Mucosa of rectum (tissue), 2 donors: Measurements from ENCODE around the gene F7.

Source experiments
- H3K27ac ChIP-seq, 2 donors: one replicate each; pipeline ENCODE4 v1.7.0; 2013; ENCODE audit warnings: inconsistent platforms in 2 of 2, low read depth in 2 of 2, low read length in 2 of 2
- H3K27me3 ChIP-seq, 2 donors: one replicate each; pipeline ENCODE4 v1.7.0; 2013; ENCODE audit warnings: low read length in 2 of 2; ENCODE audit not compliant: control insufficient read depth in 2 of 2, insufficient read depth in 2 of 2
- H3K36me3 ChIP-seq, 2 donors: one replicate each; pipeline ENCODE4 v1.7.0; 2013; ENCODE audit warnings: low read length in 2 of 2; ENCODE audit not compliant: control insufficient read depth in 2 of 2, insufficient read depth in 2 of 2
- H3K4me1 ChIP-seq, 2 donors: one replicate each; pipeline ENCODE4 v1.7.0; 2013; ENCODE audit warnings: low read length in 2 of 2, mild to moderate bottlenecking in 1 of 2; ENCODE audit not compliant: control insufficient read depth in 2 of 2, insufficient read depth in 2 of 2
- H3K4me3 ChIP-seq, 2 donors: one replicate each; pipeline ENCODE4 v1.7.0; 2013; ENCODE audit warnings: low read length in 2 of 2
- H3K9ac ChIP-seq, 2 donors: one replicate each; pipeline ENCODE4 v1.7.0; 2013; ENCODE audit warnings: low read length in 2 of 2, low read depth in 1 of 2, mild to moderate bottlenecking in 1 of 2
- H3K9me3 ChIP-seq, 2 donors: one replicate each; pipeline ENCODE4 v1.7.0; 2013; ENCODE audit warnings: low read length in 2 of 2; ENCODE audit not compliant: control insufficient read depth in 2 of 2
- donor health status: healthy.
- donor health status: Normal muscosa, but diverticular disease.

Gene F7

GRCh38 chr13:113124211-113124970, 18.8 kb downstream of the F7 start:
- no peaks in the 10 kb centered on the region for H3K36me3 ChIP-seq
- no peak overlapping the region for H3K4me3 ChIP-seq
- no peak overlapping the region for H3K27ac ChIP-seq
- H3K9me3 ChIP-seq: no peaks in the 10 kb centered on the region
- peaks cover 4 to 6% of the 10 kb centered on the region in 2 donors for H3K4me1 ChIP-seq
- no peak overlapping the region for H3K9ac ChIP-seq
- H3K27me3 ChIP-seq: peaks cover 0 to 5% of the 10 kb centered on the region in 2 donors

- Histone ChIP-seq H3K4me1 (peaks cover 4 to 6% of the 10 kb centered on the region in 2 donors), H3K27ac (no peak overlapping the region), H3K4me3 (no peak overlapping the region), H3K27me3 (peaks cover 0 to 5% of the 10 kb centered on the region in 2 donors), H3K9ac (no peak overlapping the region), H3K36me3 (no peaks in the 10 kb centered on the region), H3K9me3 (no peaks in the 10 kb centered on the region)
Measured at GRCh38 chr13:113125506-113126264, 20.1 kb downstream of the F7 start.

- Histone ChIP-seq H3K4me1 (peaks cover 4 to 6% of the 10 kb centered on the region in 2 donors), H3K27me3 (peaks cover 0 to 5% of the 10 kb centered on the region in 2 donors), H3K36me3 (no peaks in the 10 kb centered on the region)
Measured at GRCh38 chr13:113126265-113127150, 20.9 kb downstream of the F7 start.

GRCh38 chr13:113129480-113129879, 23.9 kb downstream of the F7 start:
- Histone ChIP-seq H3K36me3 (no peaks in the 10 kb centered on the region), H3K4me3 (no peak overlapping the region), H3K27me3 (peaks cover 0 to 5% of the 10 kb centered on the region in 2 donors), H3K9ac (no peak overlapping the region), H3K27ac (no peak overlapping the region), H3K9me3 (no peaks in the 10 kb centered on the region), H3K4me1 (no peaks in the 10 kb centered on the region)

More at GRCh38 chr13:113126265-113127150, 20.9 kb downstream of the F7 start:
- Histone ChIP-seq H3K9me3 (no peaks in the 10 kb centered on the region), H3K27ac (no peak overlapping the region), H3K4me3 (no peak overlapping the region), H3K9ac (no peak overlapping the region)

GRCh38 chr13:113129921-113130750, 24.5 kb downstream of the F7 start:
- no peaks in the 10 kb centered on the region for H3K36me3 ChIP-seq

GRCh38 chr13:113135281-113135760, 29.7 kb downstream of the F7 start:
- Histone ChIP-seq H3K9ac (no peak overlapping the region), H3K9me3 (no peaks in the 10 kb centered on the region), H3K27me3 (no peaks in the 10 kb centered on the region), H3K36me3 (no peaks in the 10 kb centered on the region), H3K4me1 (no peaks in the 10 kb centered on the region), H3K27ac (no peak overlapping the region), H3K4me3 (no peak overlapping the region)

More at GRCh38 chr13:113129921-113130750, 24.5 kb downstream of the F7 start:
- Histone ChIP-seq H3K4me3 (no peak overlapping the region), H3K9ac (no peak overlapping the region), H3K4me1 (no peaks in the 10 kb centered on the region), H3K27ac (no peak overlapping the region), H3K27me3 (peaks cover 0 to 5% of the 10 kb centered on the region in 2 donors), H3K9me3 (no peaks in the 10 kb centered on the region)

GRCh38 chr13:113137691-113138298, 32.2 kb downstream of the F7 start:
- Histone ChIP-seq H3K36me3 (no peaks in the 10 kb centered on the region), H3K9me3 (no peaks in the 10 kb centered on the region), H3K9ac (no peak overlapping the region), H3K27me3 (no peaks in the 10 kb centered on the region), H3K4me3 (no peak overlapping the region), H3K27ac (no peak overlapping the region), H3K4me1 (no peaks in the 10 kb centered on the region)

GRCh38 chr13:113138792-113139551, 33.4 kb downstream of the F7 start:
- Histone ChIP-seq H3K9me3 (no peaks in the 10 kb centered on the region), H3K27me3 (no peaks in the 10 kb centered on the region), H3K4me1 (no peaks in the 10 kb centered on the region), H3K9ac (no peak overlapping the region), H3K4me3 (no peak overlapping the region), H3K36me3 (no peaks in the 10 kb centered on the region), H3K27ac (no peak overlapping the region)
